Effector memory CD8-positive, alpha-beta T cell (primary cell): Measurements from ENCODE around the gene P2RY11.
A peak's percentile ranks its signal among the peaks of the same experiment; 100 is the strongest.

ENCODE experiments used
- ATAC-seq: fragments of 150-1000 bp; cut with Tn5 transposase; replicated peaks from 2 replicates; pipeline ENCODE4 v1.10.0; 2021; ENCODE audit warnings: mild to moderate bottlenecking, moderate library complexity
- DNase-seq, 3 experiments: peaks; one replicate each; pipeline ENCODE4 v3.0.0; 2021
- H3K27ac Mint-ChIP-seq, 2 donors: one replicate each; pipeline ENCODE4 v1.8.0; 2022; ENCODE audit warnings: mild to moderate bottlenecking in 2 of 2, mixed read lengths in 2 of 2, moderate library complexity in 2 of 2
- H3K27me3 Mint-ChIP-seq, 2 donors: one replicate each; pipeline ENCODE4 v1.8.0; 2022; ENCODE audit warnings: mixed read lengths in 2 of 2
- H3K36me3 Mint-ChIP-seq: one replicate; pipeline ENCODE4 v1.8.0; 2022; ENCODE audit warnings: mild to moderate bottlenecking, moderate library complexity, mixed read lengths; ENCODE audit not compliant: insufficient read depth
- H3K4me1 Mint-ChIP-seq, 2 donors: one replicate each; pipeline ENCODE4 v1.8.0; 2022; ENCODE audit warnings: low read depth in 2 of 2, mixed read lengths in 2 of 2
- H3K4me3 Mint-ChIP-seq, 2 donors: one replicate each; pipeline ENCODE4 v1.8.0; 2022; ENCODE audit warnings: mild to moderate bottlenecking in 2 of 2, mixed read lengths in 2 of 2, moderate library complexity in 2 of 2
- H3K9me3 Mint-ChIP-seq, 2 donors: one replicate each; pipeline ENCODE4 v1.8.0; 2022; ENCODE audit warnings: mixed read lengths in 2 of 2
- total RNA-seq, 9 experiments: gene quantifications; one replicate each; lab custom pipeline; 2026; lab: John Stamatoyannopoulos, UW

The P2RY11 gene
- 9.4 to 25.7 (median 13.3) reads per million in 9 experiments for total RNA-seq

GRCh38 chr19:10111405-10111811 lies at the start of gene P2RY11:
Gene P2RY11 (plus strand): TSS chr19:10111693. CDS start chr19:10111722, 29 bp downstream.
- ATAC-seq (no peak), DNase-seq (peak in 2 of 3 experiments; percentile 44 to 48)
- Mint-ChIP-seq H3K9me3 (no peaks in the 10 kb centered on the region), H3K4me3 (peak within 1 kb of the TSS; percentile 73 to 74), H3K27ac (peak within 1 kb of the TSS; percentile 93 to 94), H3K4me1 (peaks cover 57% of the 10 kb centered on the region in 2 donors), H3K27me3 (no peaks in the 10 kb centered on the region), H3K36me3 (peaks cover 97% of the 10 kb centered on the region)

GRCh38 chr19:10061717-10062310 lies 49.7 kb upstream of the P2RY11 start:
- no peaks in the 10 kb centered on the region for H3K36me3 Mint-ChIP-seq
- H3K27me3 Mint-ChIP-seq = peaks cover 20 to 34% of the 10 kb centered on the region in 2 donors
- no peak overlapping the region for H3K4me3 Mint-ChIP-seq
- H3K4me1 Mint-ChIP-seq = no peaks in the 10 kb centered on the region
- no peak overlapping the region for H3K27ac Mint-ChIP-seq
- ATAC-seq = no peak
- DNase-seq = no peak
- H3K9me3 Mint-ChIP-seq = no peaks in the 10 kb centered on the region

- no peak for DNase-seq
- H3K4me1 Mint-ChIP-seq = peaks cover 9 to 10% of the 10 kb centered on the region in 2 donors
- ATAC-seq = peak; percentile 58
- peak overlapping the region in 1 of 2 donors; percentile 39 for H3K27ac Mint-ChIP-seq
- peak overlapping the region; percentile 5 to 35 for H3K4me3 Mint-ChIP-seq
- H3K36me3 Mint-ChIP-seq = no peaks in the 10 kb centered on the region
- no peaks in the 10 kb centered on the region for H3K9me3 Mint-ChIP-seq
- peaks cover 4 to 10% of the 10 kb centered on the region in 2 donors for H3K27me3 Mint-ChIP-seq
Measured at GRCh38 chr19:10068205-10068604, 43.3 kb upstream of the P2RY11 start.

- Mint-ChIP-seq H3K9me3 (no peaks in the 10 kb centered on the region), H3K4me1 (peaks cover 9 to 10% of the 10 kb centered on the region in 2 donors), H3K36me3 (no peaks in the 10 kb centered on the region), H3K4me3 (no peak overlapping the region), H3K27me3 (peaks cover 0 to 2% of the 10 kb centered on the region in 2 donors), H3K27ac (peak overlapping the region; percentile 58 to 60)
- DNase-seq = no peak
- ATAC-seq = no peak
Measured at GRCh38 chr19:10069046-10069445, 42.4 kb upstream of the P2RY11 start.

- ATAC-seq (no peak), DNase-seq (no peak)
- Mint-ChIP-seq H3K4me1 (peaks cover 9 to 10% of the 10 kb centered on the region in 2 donors), H3K4me3 (no peak overlapping the region), H3K27me3 (peaks cover 0 to 2% of the 10 kb centered on the region in 2 donors), H3K9me3 (no peaks in the 10 kb centered on the region), H3K27ac (no peak overlapping the region), H3K36me3 (no peaks in the 10 kb centered on the region)
Measured at GRCh38 chr19:10070730-10071446, 40.6 kb upstream of the P2RY11 start.

GRCh38 chr19:10074153-10074552 lies 37.3 kb upstream of the P2RY11 start:
- Mint-ChIP-seq H3K4me3 (no peak overlapping the region), H3K27ac (peak overlapping the region in 1 of 2 donors; percentile 25), H3K9me3 (no peaks in the 10 kb centered on the region), H3K27me3 (peaks cover 0 to 5% of the 10 kb centered on the region in 2 donors), H3K36me3 (no peaks in the 10 kb centered on the region), H3K4me1 (no peaks in the 10 kb centered on the region)
- DNase-seq = peak; percentile 42 to 52 (median 45)
- ATAC-seq = peak; percentile 85

- H3K4me1 Mint-ChIP-seq = no peaks in the 10 kb centered on the region
- DNase-seq (no peak), ATAC-seq (no peak)
- no peaks in the 10 kb centered on the region for H3K9me3 Mint-ChIP-seq
- H3K4me3 Mint-ChIP-seq = no peak overlapping the region
- H3K36me3 Mint-ChIP-seq = no peaks in the 10 kb centered on the region
- peaks cover 0 to 5% of the 10 kb centered on the region in 2 donors for H3K27me3 Mint-ChIP-seq
- no peak overlapping the region for H3K27ac Mint-ChIP-seq
Measured at GRCh38 chr19:10076535-10076934, 35.0 kb upstream of the P2RY11 start.

GRCh38 chr19:10078329-10078728 lies 33.2 kb upstream of the P2RY11 start:
- peaks cover 0 to 1% of the 10 kb centered on the region in 2 donors for H3K4me1 Mint-ChIP-seq
- no peaks in the 10 kb centered on the region for H3K9me3 Mint-ChIP-seq
- H3K27ac Mint-ChIP-seq = no peak overlapping the region
- peaks cover 0 to 5% of the 10 kb centered on the region in 2 donors for H3K27me3 Mint-ChIP-seq
- H3K36me3 Mint-ChIP-seq = no peaks in the 10 kb centered on the region
- ATAC-seq (no peak), DNase-seq (no peak)
- no peak overlapping the region for H3K4me3 Mint-ChIP-seq

- H3K9me3 Mint-ChIP-seq = no peaks in the 10 kb centered on the region
- peaks cover 0 to 5% of the 10 kb centered on the region in 2 donors for H3K27me3 Mint-ChIP-seq
- DNase-seq (no peak), ATAC-seq (no peak)
- H3K4me3 Mint-ChIP-seq = no peak overlapping the region
- peaks cover 0 to 1% of the 10 kb centered on the region in 2 donors for H3K4me1 Mint-ChIP-seq
- no peak overlapping the region for H3K27ac Mint-ChIP-seq
- H3K36me3 Mint-ChIP-seq = no peaks in the 10 kb centered on the region
Measured at GRCh38 chr19:10079031-10079453, 32.5 kb upstream of the P2RY11 start.

GRCh38 chr19:10083911-10084310 lies 27.6 kb upstream of the P2RY11 start:
- ATAC-seq = no peak
- peaks cover 10 to 12% of the 10 kb centered on the region in 2 donors for H3K4me1 Mint-ChIP-seq
- no peak overlapping the region for H3K27ac Mint-ChIP-seq
- peaks cover 14% of the 10 kb centered on the region for H3K36me3 Mint-ChIP-seq
- DNase-seq = no peak
- no peaks in the 10 kb centered on the region for H3K9me3 Mint-ChIP-seq
- no peak overlapping the region for H3K4me3 Mint-ChIP-seq
- no peaks in the 10 kb centered on the region for H3K27me3 Mint-ChIP-seq

- H3K9me3 Mint-ChIP-seq = no peaks in the 10 kb centered on the region
- peak overlapping the region in 1 of 2 donors; percentile 19 for H3K27ac Mint-ChIP-seq
- peaks cover 10 to 12% of the 10 kb centered on the region in 2 donors for H3K4me1 Mint-ChIP-seq
- ATAC-seq (no peak), DNase-seq (no peak)
- H3K4me3 Mint-ChIP-seq = peak overlapping the region; percentile 84 to 90
- H3K27me3 Mint-ChIP-seq = no peaks in the 10 kb centered on the region
- H3K36me3 Mint-ChIP-seq = peaks cover 17% of the 10 kb centered on the region
Measured at GRCh38 chr19:10084803-10085202, 26.7 kb upstream of the P2RY11 start.

GRCh38 chr19:10085641-10086590 lies 25.6 kb upstream of the P2RY11 start, which contains the start of gene SHFL:
Gene SHFL (plus strand): TSS chr19:10086317. CDS start chr19:10086428, 111 bp downstream.
- DNase-seq (peak; percentile 81 to 86 (median 84)), ATAC-seq (peak; percentile 95)
- peak within 1 kb of the TSS; percentile 87 to 94 for H3K27ac Mint-ChIP-seq
- no peaks in the 10 kb centered on the region for H3K9me3 Mint-ChIP-seq
- H3K36me3 Mint-ChIP-seq = peaks cover 24% of the 10 kb centered on the region
- H3K27me3 Mint-ChIP-seq = no peaks in the 10 kb centered on the region
- peaks cover 12 to 13% of the 10 kb centered on the region in 2 donors for H3K4me1 Mint-ChIP-seq
- H3K4me3 Mint-ChIP-seq = peak within 1 kb of the TSS; percentile 84 to 90
